ENCODE data around the gene GFPT2. TPM values are rescaled to one million over a fixed set of nuclear protein-coding genes. Genes with fewer than 3 reads are reported as not detected.

GFPT2 gene
- total and polyA plus RNA-seq, 2 of the 8 experiments (the other 6 are each of a cell fraction or from before 2014, with no cell fraction given), result 83.7 to 143 TPM

DNA sequence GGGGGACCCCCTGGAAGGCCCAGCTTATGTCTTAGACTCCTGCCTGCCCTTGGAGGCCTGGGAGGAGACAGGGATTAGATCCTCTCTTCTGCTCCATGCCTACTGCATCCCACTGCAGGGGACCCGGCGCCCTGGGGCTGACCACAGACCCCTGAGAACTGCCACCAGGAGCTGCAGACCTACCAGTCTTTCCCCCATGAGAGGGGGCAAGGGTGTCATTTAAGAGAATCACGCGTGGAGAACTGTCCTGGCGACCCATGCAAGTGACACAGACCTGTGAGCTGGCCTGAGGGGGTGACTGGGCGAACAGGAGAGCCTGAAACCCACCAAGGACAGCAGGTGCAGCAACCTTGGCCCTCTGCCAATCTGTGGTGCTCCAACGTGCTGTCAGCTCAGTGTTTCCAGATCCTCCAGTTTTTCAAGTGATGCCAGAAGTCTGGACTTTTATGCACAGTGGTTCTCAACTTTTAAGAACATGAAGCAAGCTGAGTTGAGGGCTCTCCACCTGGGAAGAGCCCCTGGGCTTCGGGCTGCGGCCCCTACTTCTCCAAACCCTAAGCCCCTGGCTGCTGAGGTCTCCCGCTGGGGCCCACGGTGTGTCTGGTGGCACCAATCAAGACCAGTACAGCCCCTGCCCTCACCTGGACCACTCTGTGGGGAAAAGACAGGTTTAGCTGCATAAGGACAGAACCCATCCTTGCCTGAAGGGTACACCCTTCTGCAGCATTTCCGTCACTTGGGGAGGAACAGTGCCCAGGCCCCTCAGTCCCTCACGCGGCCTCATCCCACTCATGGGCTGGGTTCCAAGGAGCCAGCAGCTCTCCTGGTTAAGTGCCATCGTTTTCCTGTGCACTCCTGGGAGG, 18.2 kb downstream of the GFPT2 start:
- Histone ChIP-seq H2BK5ac (ENCODE audit: low read depth, low read length) (peak overlapping the region; percentile 35; the same call in 1 of the 2 replicates), H3K9me3 (ENCODE audit: insufficient read depth in 2 of 2, low read depth in 1 of 2, low read length in 1 of 2) (no peaks in the 10 kb centered on the region), H4K8ac (ENCODE audit: extremely low read depth, insufficient read depth, low read length) (no peak overlapping the region), H3K4ac (replicated peaks; ENCODE audit: insufficient read length, low read depth, low read length) (no peak overlapping the region), H3K23me2 (ENCODE audit: low read depth, low read length) (no peaks in the 10 kb centered on the region), H3K27ac (ENCODE audit: low read depth, low read length) (peak overlapping the region; percentile 42; the same call in 1 of the 2 replicates), H2BK12ac (ENCODE audit: low read depth, low read length) (no peak overlapping the region), H3K4me3 (ENCODE audit: extremely low read depth in 1 of 4, insufficient read depth in 2 of 4, low read depth in 3 of 4, low read length in 4 of 4) (no peak overlapping the region), H3K79me1 (ENCODE audit: low read depth, low read length) (peaks cover 6% of the 10 kb centered on the region), H3K4me1 (replicated peaks in 1 of 4; ENCODE audit: control insufficient read depth in 3 of 4, insufficient read depth in 4 of 4, low read length in 3 of 4) (peaks cover 13 to 16% (median 16%) of the 10 kb centered on the region in 4 experiments), H4K91ac (replicated peaks; ENCODE audit: insufficient read length, low read length) (no peak overlapping the region), H3K4me2 (ENCODE audit: insufficient read depth in 1 of 2, low read depth in 2 of 2, low read length in 2 of 2) (no peak overlapping the region), H2BK20ac (ENCODE audit: low read length) (no peak overlapping the region), H3K9ac (replicated peaks in 1 of 4; ENCODE audit: extremely low read depth in 1 of 4, low read depth in 3 of 4, low read length in 3 of 4) (no peak overlapping the region), H3K18ac (ENCODE audit: extremely low read depth, low read length) (no peak overlapping the region), H3K27me3 (replicated peaks in 1 of 4; ENCODE audit: control insufficient read depth in 3 of 4, extremely low read depth in 1 of 4, insufficient read depth in 3 of 4, low read length in 3 of 4) (no peaks in the 10 kb centered on the region), H3K79me2 (ENCODE audit: control insufficient read depth in 1 of 2, insufficient read depth in 2 of 2, low read length in 2 of 2) (peaks cover 5 to 14% of the 10 kb centered on the region in 2 experiments; a peak in 3 of 4 replicates), H2BK120ac (replicated peaks; ENCODE audit: low read depth, low read length) (no peak overlapping the region), H2BK15ac (ENCODE audit: low read length) (no peak overlapping the region), H3K23ac (ENCODE audit: insufficient read length) (no peak overlapping the region), H2AFZ (ENCODE audit: low read length) (no peak overlapping the region), H3K36me3 (ENCODE audit: control insufficient read depth in 2 of 4, insufficient read depth in 4 of 4, low read length in 3 of 4) (peaks cover 34 to 61% (median 56%) of the 10 kb centered on the region in 4 experiments), H4K5ac (ENCODE audit: insufficient read length, low read depth, low read length) (no peak overlapping the region), H3K56ac (replicated peaks; ENCODE audit: insufficient read length, low read depth, low read length) (no peak overlapping the region), H4K20me1 (replicated peaks in 1 of 2; ENCODE audit: control insufficient read depth in 1 of 2, insufficient read depth in 2 of 2, low read length in 2 of 2) (peaks cover 0 to 5% of the 10 kb centered on the region in 2 experiments), H3K14ac (ENCODE audit: insufficient read length) (no peak overlapping the region), H2AK5ac (ENCODE audit: low read depth, low read length) (no peak overlapping the region)
- DNase-seq (ENCODE audit: low read depth in 1 of 2, low spot score in 2 of 2) (no peak), FAIRE-seq (no peak)
- TF ChIP-seq GABPA (IDR thresholded peaks at IDR 0.05; ENCODE audit: borderline replicate concordance, insufficient read depth, low read length) (no peak), SP2 (IDR thresholded peaks at IDR 0.05; ENCODE audit: low read length) (no peak), NRF1 (IDR thresholded peaks at IDR 0.05; ENCODE audit: low read depth, low read length) (no peak), TAF7 (optimal IDR thresholded peaks at IDR 0.05; ENCODE audit: borderline replicate concordance, low read depth, low read length) (no peak), KDM5A (IDR thresholded peaks at IDR 0.05; ENCODE audit: low read length) (no peak)
- 92% methylated on average over 15 of the region's 15 CpGs; no CpG with 5 or more reads in 1 of the 2 experiments for WGBS, 2 experiments (ENCODE audit: extremely low coverage in 1 of 2, insufficient coverage in 1 of 2, insufficient read length in 1 of 2, insufficient replicate concordance in 2 of 2, low coverage in 1 of 2, low lambda C conversion rate in 2 of 2, missing lambda C conversion rate in 1 of 2)
- POLR2A ChIA-PET (ENCODE audit: partially characterized antibody), result interaction anchor here (0.7 to 10.9 kb wide), 3 partner anchors 10 to 19 kb away, joined by 3 to 146 read pairs (median 3); no protein-coding TSS in a partner anchor
- CTCF ChIA-PET (ENCODE audit: partially characterized antibody), result interaction anchor here (0.6 to 14.0 kb wide), 6 partner anchors 11 to 138 kb away, joined by 3 to 192 read pairs (median 4); no protein-coding TSS in a partner anchor

All from H1 (cell line).